HG02571 (cell line): ENCODE results near the gene CFAP58.

Source experiments
- ATAC-seq: cut with Tn5 transposase; IDR thresholded peaks from one replicate; pipeline ENCODE4 v1.9.1; 2021; ENCODE audit warnings: mild to moderate bottlenecking, moderate library complexity; ENCODE audit not compliant: unreplicated experiment

Gene CFAP58

GRCh38 chr10:104353325-104354048 lies at the start of gene CFAP58:
Gene CFAP58, plus strand, starts transcription at chr10:104353833. Its CDS starts 65 bp downstream, at chr10:104353898.
- ATAC-seq = peak; percentile 55

- ATAC-seq = no peak
These were observed 49.3 kb upstream of the CFAP58 start for GRCh38 chr10:104304356-104304745.

GRCh38 chr10:104304927-104305326 lies 48.7 kb upstream of the CFAP58 start:
- no peak for ATAC-seq

- no peak for ATAC-seq
These were observed 46.7 kb upstream of the CFAP58 start for GRCh38 chr10:104306897-104307296.

GRCh38 chr10:104307576-104308438 lies 45.8 kb upstream of the CFAP58 start:
- ATAC-seq = no peak

GRCh38 chr10:104308439-104308903 lies 45.2 kb upstream of the CFAP58 start:
- peak; percentile 74 for ATAC-seq

- no peak for ATAC-seq
These were observed 43.4 kb upstream of the CFAP58 start for GRCh38 chr10:104309980-104310978.

GRCh38 chr10:104311184-104311720 lies 42.4 kb upstream of the CFAP58 start:
- no peak for ATAC-seq

GRCh38 chr10:104314591-104315485 lies 38.8 kb upstream of the CFAP58 start:
- ATAC-seq = no peak

GRCh38 chr10:104315486-104315921 lies 38.1 kb upstream of the CFAP58 start:
- ATAC-seq = no peak

- ATAC-seq = no peak
These were observed 37.1 kb upstream of the CFAP58 start for GRCh38 chr10:104316321-104317099.

GRCh38 chr10:104317269-104317710 lies 36.3 kb upstream of the CFAP58 start:
- no peak for ATAC-seq

GRCh38 chr10:104317726-104318299 lies 35.8 kb upstream of the CFAP58 start:
- no peak for ATAC-seq

GRCh38 chr10:104318326-104318725 lies 35.3 kb upstream of the CFAP58 start:
- ATAC-seq = no peak

GRCh38 chr10:104318810-104319741 lies 34.6 kb upstream of the CFAP58 start:
- no peak for ATAC-seq

- no peak for ATAC-seq
These were observed 32.4 kb upstream of the CFAP58 start for GRCh38 chr10:104321226-104321625.
